ENCODE data around the gene SAP25. TPM values are rescaled to one million over a fixed set of nuclear protein-coding genes. Genes with fewer than 3 reads are reported as not detected.
"Not testable (repeated sequence)": the region's sequence is repeated elsewhere in the genome, so short reads cannot be mapped to it uniquely, and the experiment has no call there.

SAP25 gene
- total and polyA plus RNA-seq, 7 donors, result 0.71 to 7.2 (median 2.2) TPM; not detected in 3

GRCh38 chr7:100544967-100545359 lies 28.7 kb downstream of the SAP25 start:
- intact Hi-C loops (cut with DNase I), result no loop called here
- 10 to 29% methylated on average over 1 of the region's 1 CpG for WGBS, 2 donors
- no peak for TF ChIP-seq POLR2A (IDR thresholded peaks at IDR 0.05)
- peak in 1 of 4 donors; percentile 18 for TF ChIP-seq POLR2AphosphoS5 (IDR thresholded peaks at IDR 0.05)
- no peak for TF ChIP-seq EP300 (IDR thresholded peaks at IDR 0.05)
- TF ChIP-seq CTCF (IDR thresholded peaks at IDR 0.05), result no peak
- H3K4me1 ChIP-seq, result peaks cover 0 to 69% (median 61%) of the 10 kb centered on the region in 4 donors
- peaks cover 0 to 12% (median 3%) of the 10 kb centered on the region in 4 donors for H3K36me3 ChIP-seq
- H3K9me3 ChIP-seq, result no peaks in the 10 kb centered on the region
- H3K27me3 ChIP-seq, result no peaks in the 10 kb centered on the region
- DNase-seq, result no peak
- H3K4me3 ChIP-seq, result no peak overlapping the region
- H3K27ac ChIP-seq, result peak overlapping the region; percentile 87 to 90 (median 88)

GRCh38 chr7:100544386-100544785 lies 29.3 kb downstream of the SAP25 start:
- intact Hi-C loops (cut with DNase I), result no loop called here
- Histone ChIP-seq H3K4me1 (peaks cover 0 to 73% (median 66%) of the 10 kb centered on the region in 4 donors), H3K4me3 (no peak overlapping the region), H3K27me3 (no peaks in the 10 kb centered on the region), H3K27ac (peak overlapping the region; percentile 87 to 90 (median 88)), H3K36me3 (peaks cover 0 to 7% (median 0%) of the 10 kb centered on the region in 4 donors), H3K9me3 (no peaks in the 10 kb centered on the region)
- TF ChIP-seq EP300 (IDR thresholded peaks at IDR 0.05) (no peak), POLR2A (IDR thresholded peaks at IDR 0.05) (no peak), POLR2AphosphoS5 (IDR thresholded peaks at IDR 0.05) (no peak), CTCF (IDR thresholded peaks at IDR 0.05) (no peak)
- no peak for DNase-seq
- 36 to 42% methylated on average over 5 of the region's 5 CpGs for WGBS, 2 donors

GRCh38 chr7:100543586-100543985 lies 30.1 kb downstream of the SAP25 start:
- intact Hi-C loops (cut with DNase I), result no loop called here
- H3K27ac ChIP-seq, result peak overlapping the region in 3 of 4 donors; percentile 87 to 90 (median 88)
- no peaks in the 10 kb centered on the region for H3K36me3 ChIP-seq
- no peaks in the 10 kb centered on the region for H3K27me3 ChIP-seq
- peaks cover 0 to 68% (median 65%) of the 10 kb centered on the region in 4 donors for H3K4me1 ChIP-seq
- no peak overlapping the region for H3K4me3 ChIP-seq
- no peaks in the 10 kb centered on the region for H3K9me3 ChIP-seq
- WGBS, 2 donors, result 44 to 47% methylated on average over 1 of the region's 1 CpG
- no peak for TF ChIP-seq POLR2A (IDR thresholded peaks at IDR 0.05)
- TF ChIP-seq CTCF (IDR thresholded peaks at IDR 0.05), result no peak
- no peak for TF ChIP-seq EP300 (IDR thresholded peaks at IDR 0.05)
- no peak for TF ChIP-seq POLR2AphosphoS5 (IDR thresholded peaks at IDR 0.05)
- DNase-seq, result no peak

- not testable (repeated sequence) for H3K27ac ChIP-seq, H3K4me3 ChIP-seq, DNase-seq, H3K9me3 ChIP-seq, H3K36me3 ChIP-seq, H3K27me3 ChIP-seq
- intact Hi-C loops (cut with DNase I), result loop anchor here (2.0 kb wide), 1 partner anchor 63 kb away; the partner anchor contains the start of gene TSC22D4
- peaks cover 0 to 52% (median 49%) of the 10 kb centered on the region in 4 donors for H3K4me1 ChIP-seq
- WGBS, 2 donors, result 81 to 89% methylated on average over 7 of the region's 7 CpGs
These were observed 32.4 kb downstream of the SAP25 start for GRCh38 chr7:100541309-100541708.

GRCh38 chr7:100540073-100540723 lies 33.5 kb downstream of the SAP25 start:
- Histone ChIP-seq H3K27me3 (no peaks in the 10 kb centered on the region), H3K9me3 (no peaks in the 10 kb centered on the region), H3K4me1 (peaks cover 0 to 41% (median 38%) of the 10 kb centered on the region in 4 donors), H3K4me3 (peak overlapping the region; percentile 63 to 91 (median 80)), H3K36me3 (no peaks in the 10 kb centered on the region), H3K27ac (peak overlapping the region in 2 of 4 donors; percentile 83)
- 10 to 48% methylated on average over 6 of the region's 6 CpGs for WGBS, 2 donors
- TF ChIP-seq POLR2A (IDR thresholded peaks at IDR 0.05), result no peak
- intact Hi-C loops (cut with DNase I), result loop anchor here (2.0 kb wide), 1 partner anchor 61 kb away; the partner anchor contains the start of gene TSC22D4
- no peak for DNase-seq

Data from sigmoid colon (tissue), 7 donors.